ENCODE results near the gene EME2.
A peak's percentile ranks its signal among the peaks of the same experiment; 100 is the strongest.
"Not testable (repeated sequence)": the region's sequence is repeated elsewhere in the genome, so short reads cannot be mapped to it uniquely, and the experiment has no call there.

Gene EME2

GRCh38 chr16:1732551-1732987 is 40.0 kb upstream of the EME2 start:
- not testable (repeated sequence) for H3K4me1 ChIP-seq (ENCODE audit: control insufficient read depth, insufficient read depth, low read length, poor library complexity, severe bottlenecking); H3K4me3 ChIP-seq (ENCODE audit: extremely low read depth, insufficient read depth, low read length, poor library complexity, severe bottlenecking); H3K27ac ChIP-seq (ENCODE audit: low read depth, low read length, severe bottlenecking)
- H3K9me3 ChIP-seq (ENCODE audit: control insufficient read depth, low read length), result peaks cover 12% of the 10 kb centered on the region
- peaks cover 51% of the 10 kb centered on the region for H3K36me3 ChIP-seq (ENCODE audit: control insufficient read depth, insufficient read depth, low read length)
- WGBS, 2 experiments (ENCODE audit: insufficient coverage in 2 of 2), result 94 to 98% methylated on average over 16 to 21 of the region's 21 CpGs

GRCh38 chr16:1734123-1734522 is 38.5 kb upstream of the EME2 start:
- Histone ChIP-seq H3K4me3 (ENCODE audit: extremely low read depth, insufficient read depth, low read length, poor library complexity, severe bottlenecking) (no peak overlapping the region), H3K9me3 (ENCODE audit: control insufficient read depth, low read length) (peaks cover 21% of the 10 kb centered on the region), H3K4me1 (ENCODE audit: control insufficient read depth, insufficient read depth, low read length, poor library complexity, severe bottlenecking) (no peaks in the 10 kb centered on the region), H3K36me3 (ENCODE audit: control insufficient read depth, insufficient read depth, low read length) (peaks cover 41% of the 10 kb centered on the region), H3K27ac (ENCODE audit: low read depth, low read length, severe bottlenecking) (no peak overlapping the region)
- 98% methylated on average over 21 to 22 of the region's 22 CpGs for WGBS, 2 experiments (ENCODE audit: insufficient coverage in 2 of 2)

- WGBS, 2 experiments (ENCODE audit: insufficient coverage in 2 of 2), result 97% methylated on average over 22 of the region's 22 CpGs
- H3K36me3 ChIP-seq (ENCODE audit: control insufficient read depth, insufficient read depth, low read length), result peaks cover 35% of the 10 kb centered on the region
- H3K27ac ChIP-seq (ENCODE audit: low read depth, low read length, severe bottlenecking), result no peak overlapping the region
- H3K4me1 ChIP-seq (ENCODE audit: control insufficient read depth, insufficient read depth, low read length, poor library complexity, severe bottlenecking), result no peaks in the 10 kb centered on the region
- H3K9me3 ChIP-seq (ENCODE audit: control insufficient read depth, low read length), result peaks cover 21% of the 10 kb centered on the region
- no peak overlapping the region for H3K4me3 ChIP-seq (ENCODE audit: extremely low read depth, insufficient read depth, low read length, poor library complexity, severe bottlenecking)
These were observed 37.8 kb upstream of the EME2 start for GRCh38 chr16:1734816-1735215.

GRCh38 chr16:1740234-1740633 is 32.4 kb upstream of the EME2 start:
- Histone ChIP-seq H3K36me3 (ENCODE audit: control insufficient read depth, insufficient read depth, low read length) (peaks cover 29% of the 10 kb centered on the region), H3K4me1 (ENCODE audit: control insufficient read depth, insufficient read depth, low read length, poor library complexity, severe bottlenecking) (peaks cover 5% of the 10 kb centered on the region), H3K27ac (ENCODE audit: low read depth, low read length, severe bottlenecking) (no peak overlapping the region), H3K9me3 (ENCODE audit: control insufficient read depth, low read length) (peaks cover 15% of the 10 kb centered on the region), H3K4me3 (ENCODE audit: extremely low read depth, insufficient read depth, low read length, poor library complexity, severe bottlenecking) (no peak overlapping the region)
- WGBS, 2 experiments (ENCODE audit: insufficient coverage in 2 of 2), result 97 to 98% methylated on average over 33 of the region's 33 CpGs

GRCh38 chr16:1740781-1741490 is 31.7 kb upstream of the EME2 start:
- no peak overlapping the region for H3K4me3 ChIP-seq (ENCODE audit: extremely low read depth, insufficient read depth, low read length, poor library complexity, severe bottlenecking)
- H3K27ac ChIP-seq (ENCODE audit: low read depth, low read length, severe bottlenecking), result no peak overlapping the region
- H3K36me3 ChIP-seq (ENCODE audit: control insufficient read depth, insufficient read depth, low read length), result peaks cover 32% of the 10 kb centered on the region
- H3K9me3 ChIP-seq (ENCODE audit: control insufficient read depth, low read length), result peaks cover 15% of the 10 kb centered on the region
- peaks cover 12% of the 10 kb centered on the region for H3K4me1 ChIP-seq (ENCODE audit: control insufficient read depth, insufficient read depth, low read length, poor library complexity, severe bottlenecking)
- WGBS, 2 experiments (ENCODE audit: insufficient coverage in 2 of 2), result 91 to 94% methylated on average over 25 to 27 of the region's 30 CpGs

- peaks cover 34% of the 10 kb centered on the region for H3K36me3 ChIP-seq (ENCODE audit: control insufficient read depth, insufficient read depth, low read length)
- H3K9me3 ChIP-seq (ENCODE audit: control insufficient read depth, low read length), result peaks cover 14% of the 10 kb centered on the region
- no peak overlapping the region for H3K4me3 ChIP-seq (ENCODE audit: extremely low read depth, insufficient read depth, low read length, poor library complexity, severe bottlenecking)
- H3K27ac ChIP-seq (ENCODE audit: low read depth, low read length, severe bottlenecking), result no peak overlapping the region
- peaks cover 19% of the 10 kb centered on the region for H3K4me1 ChIP-seq (ENCODE audit: control insufficient read depth, insufficient read depth, low read length, poor library complexity, severe bottlenecking)
- WGBS, 2 experiments (ENCODE audit: insufficient coverage in 2 of 2), result 91 to 94% methylated on average over 11 to 18 of the region's 19 CpGs
These were observed 31.0 kb upstream of the EME2 start for GRCh38 chr16:1741553-1742165.

- Histone ChIP-seq H3K4me3 (ENCODE audit: extremely low read depth, insufficient read depth, low read length, poor library complexity, severe bottlenecking) (no peak overlapping the region), H3K9me3 (ENCODE audit: control insufficient read depth, low read length) (peaks cover 3% of the 10 kb centered on the region), H3K27ac (ENCODE audit: low read depth, low read length, severe bottlenecking) (no peak overlapping the region), H3K36me3 (ENCODE audit: control insufficient read depth, insufficient read depth, low read length) (peaks cover 54% of the 10 kb centered on the region), H3K4me1 (ENCODE audit: control insufficient read depth, insufficient read depth, low read length, poor library complexity, severe bottlenecking) (peaks cover 24% of the 10 kb centered on the region)
- WGBS, 2 experiments (ENCODE audit: insufficient coverage in 2 of 2), result 95 to 96% methylated on average over 25 to 30 of the region's 32 CpGs
These were observed 29.0 kb upstream of the EME2 start for GRCh38 chr16:1743376-1744337.

GRCh38 chr16:1744338-1744840 is 28.2 kb upstream of the EME2 start:
- Histone ChIP-seq H3K9me3 (ENCODE audit: control insufficient read depth, low read length) (no peaks in the 10 kb centered on the region), H3K27ac (ENCODE audit: low read depth, low read length, severe bottlenecking) (no peak overlapping the region), H3K4me3 (ENCODE audit: extremely low read depth, insufficient read depth, low read length, poor library complexity, severe bottlenecking) (no peak overlapping the region), H3K4me1 (ENCODE audit: control insufficient read depth, insufficient read depth, low read length, poor library complexity, severe bottlenecking) (peaks cover 24% of the 10 kb centered on the region), H3K36me3 (ENCODE audit: control insufficient read depth, insufficient read depth, low read length) (peaks cover 61% of the 10 kb centered on the region)
- 92 to 93% methylated on average over 15 to 19 of the region's 24 CpGs for WGBS, 2 experiments (ENCODE audit: insufficient coverage in 2 of 2)

- Histone ChIP-seq H3K4me1 (ENCODE audit: control insufficient read depth, insufficient read depth, low read length, poor library complexity, severe bottlenecking) (peaks cover 24% of the 10 kb centered on the region), H3K27ac (ENCODE audit: low read depth, low read length, severe bottlenecking) (peak overlapping the region; percentile 94), H3K4me3 (ENCODE audit: extremely low read depth, insufficient read depth, low read length, poor library complexity, severe bottlenecking) (no peak overlapping the region), H3K9me3 (ENCODE audit: control insufficient read depth, low read length) (no peaks in the 10 kb centered on the region), H3K36me3 (ENCODE audit: control insufficient read depth, insufficient read depth, low read length) (peaks cover 64% of the 10 kb centered on the region)
- 95 to 96% methylated on average over 24 of the region's 25 CpGs for WGBS, 2 experiments (ENCODE audit: insufficient coverage in 2 of 2)
These were observed 27.3 kb upstream of the EME2 start for GRCh38 chr16:1745181-1745899.
